ENCODE results near the gene ITPKB. TPM values are rescaled to one million over a fixed set of nuclear protein-coding genes. Genes with fewer than 3 reads are reported as not detected.

The ITPKB gene
- total RNA-seq, 1 donor from 2014 or later, result 34.9 TPM

DNA sequence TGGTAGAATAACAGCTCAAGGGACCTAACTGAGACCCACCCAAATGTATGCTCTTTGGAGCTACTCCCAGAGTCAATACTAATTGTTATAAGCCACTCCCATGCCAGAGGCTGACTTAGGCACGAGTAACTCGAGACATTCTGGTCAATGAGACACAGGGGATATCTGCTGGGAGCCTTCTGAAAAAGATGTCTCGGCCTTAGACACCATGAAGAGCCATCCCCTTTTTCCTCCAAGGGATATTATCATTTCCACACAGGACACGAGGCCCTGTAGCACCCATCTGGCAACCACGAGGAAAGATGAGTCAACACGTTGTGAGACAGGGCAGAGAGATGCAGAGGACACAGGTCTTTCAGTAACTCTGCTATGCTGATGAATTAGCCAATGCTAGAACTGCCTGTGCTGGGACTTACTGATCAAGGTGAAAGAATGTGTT, 30.7 kb downstream of the ITPKB start:
- DNase-seq (ENCODE audit: low spot score), result no peak

DNA sequence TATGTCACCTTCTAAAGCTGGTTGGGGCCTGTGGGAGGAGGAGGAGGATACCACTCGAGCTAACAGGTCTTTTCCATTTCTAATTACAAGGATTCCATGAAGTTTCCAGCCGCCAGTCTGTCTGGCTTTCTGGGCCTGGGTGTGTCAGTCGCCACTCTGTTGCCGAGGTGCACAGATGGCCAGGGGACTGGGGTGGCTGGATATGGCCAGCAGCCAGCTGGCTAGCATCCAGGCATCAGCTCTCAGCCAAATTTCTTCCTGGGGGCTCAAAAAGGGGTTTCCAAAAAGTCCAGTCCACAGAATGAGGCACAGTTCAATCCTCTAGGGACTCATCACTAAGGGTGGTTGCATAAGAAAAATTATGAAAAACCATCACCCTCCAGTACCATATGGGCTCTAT, 32.4 kb downstream of the ITPKB start:
- no peak for DNase-seq (ENCODE audit: low spot score)

DNA sequence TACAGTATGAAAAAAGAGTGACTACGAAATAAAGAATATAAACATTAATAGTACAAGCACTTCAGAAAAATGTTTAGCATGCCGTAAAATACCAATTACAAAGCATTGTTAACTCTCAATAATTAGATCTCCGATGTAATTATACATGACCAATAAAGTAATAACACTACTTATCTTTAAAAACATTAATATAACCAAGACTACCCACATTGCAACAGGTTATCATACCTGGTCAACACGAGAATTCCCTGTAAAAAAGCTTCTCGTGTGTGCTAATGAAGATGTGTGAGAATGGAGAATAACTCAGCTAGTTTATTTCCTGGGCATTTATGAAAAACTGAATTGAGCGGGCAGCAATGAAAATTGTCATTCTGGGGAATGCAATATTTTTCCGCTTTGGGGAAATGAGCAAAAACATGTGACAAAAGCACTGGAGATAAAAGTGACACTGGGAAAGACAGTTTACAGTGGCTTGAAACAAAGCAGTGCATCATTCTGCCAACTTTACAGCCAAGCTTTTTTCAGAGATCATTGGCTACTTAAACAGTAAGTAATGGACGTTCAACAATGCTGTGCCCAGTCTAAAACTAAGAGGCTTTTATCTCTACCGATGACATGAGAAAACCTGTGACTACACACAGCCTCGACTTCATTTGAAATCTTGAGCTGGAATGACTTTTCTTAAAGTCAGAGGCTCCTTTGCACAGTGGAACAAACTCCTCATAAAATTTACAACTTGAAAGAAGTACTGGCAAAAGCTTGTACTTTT, 34.7 kb downstream of the ITPKB start:
- no peak for DNase-seq (ENCODE audit: low spot score)

DNA sequence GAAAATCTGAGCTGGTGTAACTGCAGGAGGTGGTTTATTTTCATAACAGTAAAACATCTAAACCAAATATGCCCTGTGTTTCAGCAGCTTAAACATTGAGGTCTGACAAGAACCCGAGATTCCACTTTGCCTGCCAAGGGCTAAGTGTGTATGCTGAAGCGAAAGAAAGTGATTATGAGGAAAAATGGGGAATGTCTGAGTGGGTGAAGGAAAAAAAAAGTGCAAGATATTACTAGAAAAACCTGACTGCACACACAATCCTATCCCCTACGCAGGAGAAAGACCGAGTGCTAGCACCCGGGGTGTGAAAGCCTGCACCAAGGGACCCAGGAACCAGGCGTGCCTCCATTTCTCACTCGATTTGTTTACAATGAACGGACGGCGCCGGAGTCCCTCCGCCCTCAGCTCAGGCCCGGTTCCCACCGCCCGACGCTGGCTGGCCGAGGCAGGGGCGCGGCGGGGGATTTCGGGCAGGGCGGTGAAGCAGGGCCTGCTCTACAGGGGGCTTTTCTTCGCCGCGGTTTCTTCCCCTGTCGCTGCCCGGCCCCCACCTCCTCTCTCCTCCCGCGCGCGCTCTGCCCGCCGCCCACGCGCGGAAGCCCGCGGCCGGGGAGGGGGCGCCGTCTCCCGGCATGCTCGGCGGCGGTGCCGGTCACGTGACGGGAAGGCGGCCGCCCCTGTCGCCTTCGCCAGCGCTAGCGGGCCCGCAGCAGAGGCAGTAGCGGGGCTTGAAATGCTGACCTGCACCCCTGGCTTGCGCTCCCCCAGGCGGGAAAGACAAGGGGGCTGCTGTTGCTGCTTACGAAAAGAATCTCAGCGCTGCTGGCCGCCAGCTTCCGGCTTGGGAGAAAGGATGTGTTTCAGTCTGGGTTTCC, 35.9 kb downstream of the ITPKB start:
- peak; percentile 93 for DNase-seq (ENCODE audit: low spot score)

DNA sequence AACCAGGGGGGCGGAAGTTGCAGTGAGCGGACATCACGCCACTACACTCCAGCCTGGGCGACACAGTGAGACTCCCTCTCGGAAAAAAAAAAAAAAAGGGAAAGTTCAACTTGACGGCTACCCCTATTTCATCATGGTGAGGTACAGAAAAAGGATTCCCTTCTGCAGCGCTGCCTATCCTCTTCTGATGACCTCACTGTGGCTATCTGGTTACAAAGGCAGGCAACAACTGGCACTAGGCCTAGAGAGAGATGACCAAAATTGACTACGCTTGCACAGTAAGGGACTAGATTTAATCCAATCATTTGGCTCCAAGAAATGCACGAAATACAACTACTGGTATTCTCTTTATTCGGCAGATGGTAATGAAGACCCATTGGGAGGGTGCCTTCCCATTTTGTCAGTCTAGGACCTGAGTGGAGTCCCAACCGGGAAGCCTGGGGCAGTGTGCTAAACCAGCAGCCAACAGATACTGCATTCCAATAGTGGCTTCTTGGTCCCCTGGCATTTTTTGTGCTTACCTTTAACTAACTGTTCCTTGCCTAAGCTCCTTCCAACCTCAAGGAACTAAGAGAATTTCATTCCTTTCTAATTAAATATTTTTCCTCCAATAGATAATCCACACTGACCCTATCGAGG, 36.6 kb downstream of the ITPKB start:
- no peak for DNase-seq (ENCODE audit: low spot score)

DNA sequence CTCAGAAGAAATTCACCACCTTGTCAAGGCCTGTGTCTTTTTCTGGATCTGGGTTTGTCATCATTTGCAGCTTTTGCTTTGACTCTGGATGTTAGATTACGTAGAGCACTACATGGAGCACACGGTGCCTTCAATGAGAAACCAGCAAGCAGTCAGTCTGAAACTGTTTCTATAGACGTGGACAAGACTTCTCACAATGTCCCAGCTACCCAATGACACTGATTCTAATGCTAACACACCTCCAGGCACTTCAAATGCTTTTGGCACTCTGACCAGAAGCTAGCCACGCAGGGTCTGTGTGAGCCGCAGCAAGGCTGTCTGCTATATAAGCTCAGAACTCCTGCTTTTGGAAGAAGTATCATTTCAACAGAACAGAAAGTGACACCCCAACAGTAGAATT, 38.2 kb downstream of the ITPKB start:
- DNase-seq (ENCODE audit: low spot score), result no peak

DNA sequence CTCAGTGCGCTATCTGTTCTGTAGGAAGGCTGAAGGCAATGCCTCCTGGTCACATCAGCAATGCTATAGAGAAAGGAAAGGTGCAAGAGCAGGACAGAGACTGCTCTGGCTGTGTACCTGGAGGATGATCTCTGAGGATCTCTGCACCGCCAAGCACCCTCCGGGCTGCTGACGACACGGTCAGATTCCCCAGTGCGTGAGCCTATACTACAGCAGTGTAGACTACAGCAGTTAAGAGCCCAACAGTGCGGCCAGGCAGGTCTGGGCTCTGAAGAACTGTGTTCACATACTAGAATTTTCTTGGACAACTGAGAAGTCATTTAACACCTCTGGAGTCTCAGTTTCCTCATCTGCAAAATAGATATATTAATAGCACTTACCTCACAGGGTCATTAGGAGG, 39.9 kb downstream of the ITPKB start:
- DNase-seq (ENCODE audit: low spot score), result no peak

DNA sequence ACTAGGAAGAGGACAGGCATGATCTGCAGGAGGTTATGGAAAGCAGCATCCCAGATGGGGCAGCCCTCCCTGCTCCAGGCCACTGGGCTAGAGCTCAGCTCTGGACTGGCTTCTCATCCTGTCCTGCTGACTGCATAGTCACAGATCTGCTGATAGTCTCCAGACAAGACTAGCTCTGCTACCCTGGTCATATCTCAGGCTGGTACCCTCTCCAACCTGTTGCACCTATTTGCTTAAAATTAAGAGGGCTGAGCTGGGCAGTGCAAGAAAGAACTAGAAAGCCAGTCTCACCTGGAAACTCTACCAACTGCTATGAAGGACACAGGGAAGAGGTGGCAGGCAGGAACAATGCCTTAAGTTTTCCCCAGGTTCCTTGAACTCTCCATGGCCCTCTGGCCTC, 40.4 kb downstream of the ITPKB start:
- DNase-seq (ENCODE audit: low spot score), result no peak

DNA sequence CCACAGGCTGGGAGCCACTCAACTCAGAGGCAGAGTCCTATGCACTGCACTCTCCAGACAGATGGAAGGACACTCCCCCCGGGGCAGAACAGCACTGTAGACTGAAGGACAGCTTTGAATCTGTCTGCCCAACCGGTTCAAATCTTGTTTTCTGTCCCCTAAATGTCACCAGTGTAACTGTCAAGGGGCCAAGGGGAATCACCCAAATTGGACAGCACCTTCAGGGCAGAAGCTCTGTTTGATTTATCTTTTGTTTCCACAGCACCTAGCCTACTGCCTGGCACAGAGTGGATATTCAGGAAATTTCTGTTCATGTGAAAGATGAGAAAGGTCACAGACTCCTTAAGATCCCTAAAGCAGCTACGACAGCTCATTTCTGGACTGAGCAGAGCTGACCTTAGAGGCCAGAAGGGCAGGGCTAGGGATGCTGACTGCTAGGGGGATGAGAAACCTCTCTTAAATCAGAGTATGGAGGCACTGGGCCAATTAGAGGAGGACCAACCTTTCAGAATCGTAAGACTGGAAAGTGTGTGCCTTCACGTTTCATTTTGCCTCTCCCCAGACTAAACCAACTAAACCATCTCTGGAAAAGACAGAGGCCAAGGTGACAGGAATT, 41.0 kb downstream of the ITPKB start:
- DNase-seq (ENCODE audit: low spot score), result no peak

DNA sequence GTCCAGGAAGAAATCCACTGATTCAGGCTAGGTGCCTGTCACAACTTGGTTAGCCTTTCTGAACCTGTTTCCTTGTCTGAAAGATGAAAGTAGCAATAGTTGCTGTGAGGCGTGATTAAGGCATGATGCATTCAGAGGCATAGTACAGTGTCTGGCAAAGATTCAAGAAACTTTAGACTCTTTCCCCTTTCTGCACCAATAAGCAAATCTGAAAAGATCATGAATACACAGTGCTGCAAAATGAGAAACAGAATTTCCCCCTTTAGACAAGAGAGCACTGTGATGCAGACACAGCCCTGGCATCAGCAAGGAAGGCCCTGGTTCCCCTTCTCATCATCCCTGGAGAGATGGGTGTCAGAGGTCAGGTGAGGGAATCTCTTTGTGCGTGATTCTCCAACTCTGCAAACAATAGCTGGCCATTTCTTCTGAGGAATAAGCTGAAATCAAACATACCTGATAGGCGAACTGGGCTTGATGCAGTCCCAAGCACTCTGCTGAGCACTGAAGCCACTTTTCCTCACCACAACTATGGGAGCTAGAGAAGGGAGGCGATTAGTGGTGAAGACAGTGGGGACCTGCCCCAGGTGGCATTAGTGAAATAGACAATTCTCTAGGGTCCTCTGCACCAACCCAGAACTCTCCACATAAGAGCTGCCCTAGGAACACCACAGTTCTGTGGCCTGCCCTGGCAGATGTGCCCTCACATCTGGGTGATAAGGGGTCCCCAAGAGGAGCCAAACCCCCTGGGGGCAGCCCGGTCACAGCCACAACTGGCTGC, 41.7 kb downstream of the ITPKB start:
- no peak for DNase-seq (ENCODE audit: low spot score)

DNA sequence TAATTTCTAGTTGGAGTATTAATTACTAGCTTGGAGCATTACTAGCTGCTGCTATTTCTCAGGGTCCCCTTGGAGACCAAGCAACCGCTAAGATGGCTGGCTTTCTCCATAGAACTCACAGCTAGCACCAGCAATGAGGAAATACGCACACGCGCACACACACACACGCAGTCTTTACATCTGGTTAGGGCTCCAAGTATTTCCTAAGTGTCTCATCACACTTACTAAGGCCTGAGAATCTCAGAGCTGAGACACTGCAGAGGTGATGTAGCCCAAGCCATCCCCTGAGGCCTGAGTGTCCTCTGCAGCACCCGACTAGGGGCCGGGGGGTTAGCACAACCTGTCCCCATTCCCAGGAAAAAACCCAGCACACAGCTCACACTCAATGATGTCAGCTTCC, 42.5 kb downstream of the ITPKB start:
- DNase-seq (ENCODE audit: low spot score), result no peak

DNA sequence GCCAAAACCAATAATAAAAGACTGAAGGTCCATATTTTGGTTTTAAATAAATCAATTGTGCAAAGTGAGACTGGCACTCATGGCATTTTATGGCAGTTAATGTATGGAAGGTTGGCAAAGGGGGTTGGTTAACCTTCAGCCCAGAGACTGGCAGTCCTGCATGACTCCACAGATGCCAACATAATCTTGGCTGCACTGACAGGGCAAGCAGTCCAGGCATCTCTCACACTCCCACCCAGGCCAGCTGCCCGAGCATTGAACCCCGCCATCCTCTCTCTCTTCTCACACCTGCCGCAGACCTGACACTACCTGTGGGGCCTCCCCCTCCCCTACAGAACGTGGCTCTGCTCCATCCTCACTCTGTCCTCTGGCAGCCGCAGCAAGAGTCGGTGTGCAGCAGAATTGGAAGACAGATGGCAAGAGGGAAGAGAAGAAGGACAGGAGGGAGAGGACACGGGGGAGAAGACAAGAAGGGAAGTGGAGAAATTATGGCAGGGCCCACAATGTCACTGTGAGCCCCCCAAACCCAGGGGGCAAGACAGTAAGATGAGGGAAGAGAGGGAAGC, 43.7 kb downstream of the ITPKB start:
- DNase-seq (ENCODE audit: low spot score), result no peak

DNA sequence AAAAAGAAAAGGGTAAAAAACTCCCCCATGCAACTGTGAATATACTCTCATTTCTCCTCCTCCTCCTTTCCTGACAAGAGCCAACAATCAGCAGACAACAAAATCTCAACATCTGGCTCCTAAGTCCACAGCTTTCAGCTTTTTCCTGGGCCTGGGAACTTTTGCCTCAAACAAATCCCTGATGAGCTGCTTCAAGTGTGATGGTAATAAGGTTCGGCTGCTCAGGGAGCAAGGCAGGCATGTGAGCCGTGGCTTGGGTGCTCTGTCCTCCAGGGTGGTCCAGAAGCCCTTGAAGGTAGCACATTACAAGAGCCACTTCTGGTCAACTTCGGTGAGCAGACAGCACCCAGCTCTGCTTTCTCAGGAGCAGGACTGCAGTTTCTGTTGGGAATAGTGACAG, 46.3 kb downstream of the ITPKB start:
- DNase-seq (ENCODE audit: low spot score), result no peak

DNA sequence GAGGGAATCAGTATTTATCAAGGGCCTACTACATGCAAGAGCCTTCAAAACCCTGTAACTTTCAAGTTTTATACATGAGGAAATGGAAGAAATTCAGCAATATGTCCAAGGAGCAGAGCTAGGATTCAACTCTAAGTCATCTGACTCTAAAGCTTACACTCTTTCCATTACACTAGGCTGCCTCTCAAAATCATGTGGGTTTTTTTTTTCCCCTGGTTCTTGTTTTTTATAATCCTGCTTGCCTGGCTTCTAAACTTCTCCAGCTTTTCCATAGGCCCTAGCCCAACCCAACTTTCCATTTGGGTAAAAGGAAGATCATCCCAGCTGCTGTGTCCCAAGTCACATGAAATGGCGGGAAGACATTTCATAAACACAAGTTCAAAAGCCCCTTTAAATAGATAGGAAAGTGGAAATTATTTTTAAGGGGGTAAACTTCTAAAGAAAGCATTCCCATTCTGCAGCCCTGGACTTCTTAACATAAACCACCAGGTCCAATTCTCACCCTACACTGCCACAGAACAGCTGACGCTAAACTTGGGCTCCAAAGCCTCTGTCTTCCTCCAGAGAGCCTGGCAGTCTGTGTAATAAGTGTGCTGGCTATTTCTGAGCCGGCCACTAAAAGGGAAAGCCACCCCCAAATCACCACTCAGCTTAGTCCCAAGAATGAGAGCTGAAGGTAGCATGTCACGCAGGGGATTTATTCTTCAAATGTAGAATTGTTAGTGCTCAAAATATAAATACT, 46.9 kb downstream of the ITPKB start:
- DNase-seq (ENCODE audit: low spot score), result no peak

DNA sequence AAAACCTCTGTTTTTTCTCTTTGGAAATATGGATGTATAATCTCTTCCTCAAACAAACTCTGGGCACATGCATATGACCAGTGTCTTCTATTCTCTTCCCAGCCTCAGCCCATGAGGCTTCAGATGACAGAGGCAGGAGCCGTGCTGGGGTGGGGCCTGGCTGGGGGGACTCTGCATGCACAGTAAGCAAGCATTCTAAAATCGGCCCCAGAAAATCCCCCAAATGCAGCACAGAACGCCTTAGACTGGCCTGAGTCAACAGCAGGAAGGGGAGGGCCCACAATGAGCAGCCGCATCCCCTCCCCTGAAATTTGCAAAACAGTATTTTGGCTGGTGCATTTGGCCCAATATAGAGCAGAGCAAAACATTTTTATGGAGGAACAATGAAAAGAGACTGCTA, 47.8 kb downstream of the ITPKB start:
- no peak for DNase-seq (ENCODE audit: low spot score)

DNA sequence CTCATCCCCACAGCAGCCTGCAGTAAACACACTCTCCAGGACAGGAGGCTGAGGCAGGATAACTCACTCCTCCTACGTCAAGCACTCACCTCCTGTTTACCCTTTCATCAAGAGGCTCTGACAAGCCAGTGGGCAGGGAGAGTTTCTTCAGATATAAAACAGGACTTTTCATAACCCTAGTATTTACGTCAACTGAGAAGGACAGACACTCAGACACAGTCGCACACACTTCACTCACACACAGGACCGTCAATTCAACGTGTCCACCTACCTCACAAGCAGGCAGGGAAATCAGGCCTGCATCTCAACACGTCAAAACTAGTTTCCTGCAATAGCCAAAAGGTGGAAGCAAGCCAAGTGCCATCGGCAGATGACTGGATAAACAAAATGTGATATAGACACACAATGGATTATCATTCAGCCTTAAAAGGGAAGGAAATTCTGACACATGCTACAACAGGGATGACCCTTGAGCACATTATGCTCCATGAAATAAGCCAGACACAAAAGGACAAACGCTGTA, 48.6 kb downstream of the ITPKB start:
- no peak for DNase-seq (ENCODE audit: low spot score)

DNA sequence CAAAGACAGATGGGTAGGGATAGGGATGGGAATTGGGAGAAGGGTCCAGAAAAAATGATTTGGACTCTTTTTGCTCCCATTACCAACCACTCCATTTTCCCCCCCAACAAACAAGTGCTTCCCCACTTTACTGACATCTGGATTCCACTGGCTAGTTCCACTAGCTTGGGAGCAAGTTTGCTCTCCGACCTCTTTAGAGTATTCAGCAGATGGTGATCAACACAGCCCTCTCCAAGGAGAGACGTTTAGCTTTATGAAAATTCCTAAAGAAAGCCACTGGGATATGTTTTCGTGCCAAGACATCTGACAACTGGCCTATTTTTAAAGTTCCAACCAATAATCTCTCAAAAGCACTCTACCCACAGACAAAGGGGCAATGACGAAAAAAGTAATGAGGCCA, 50.3 kb downstream of the ITPKB start:
- DNase-seq (ENCODE audit: low spot score), result no peak

DNA sequence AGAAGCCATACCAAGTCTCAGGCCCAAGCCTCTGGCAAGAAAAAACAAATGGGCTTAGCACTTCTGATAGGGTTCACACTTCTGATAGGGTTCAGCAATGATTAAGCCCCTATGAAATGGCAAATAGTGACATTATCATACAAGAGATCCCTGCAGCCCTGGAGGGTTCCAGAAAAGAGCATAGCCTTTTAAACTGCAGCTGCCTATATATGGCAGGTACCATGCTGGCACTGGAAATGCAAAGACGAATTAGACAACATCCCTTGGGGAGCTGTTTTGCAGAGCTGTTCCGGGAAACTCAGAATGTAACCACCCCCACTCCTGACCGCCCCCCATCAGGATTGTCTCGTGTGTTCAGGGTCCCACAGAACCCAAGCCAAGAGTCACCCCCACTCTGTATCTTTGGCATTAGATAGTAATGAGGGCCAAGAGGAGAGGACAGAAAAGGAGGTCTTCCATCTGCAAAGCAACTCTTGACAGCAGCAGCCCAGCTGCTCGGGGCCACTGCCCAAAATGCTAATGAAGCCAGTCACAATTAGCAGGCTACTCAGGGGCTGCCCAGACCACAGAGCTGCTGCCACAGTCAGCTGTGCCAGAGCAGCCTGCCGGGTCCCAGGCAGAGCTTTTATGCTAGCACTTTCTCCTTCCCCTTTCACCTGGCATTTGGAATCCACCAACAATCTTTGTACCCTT, 50.9 kb downstream of the ITPKB start:
- DNase-seq (ENCODE audit: low spot score), result no peak

DNA sequence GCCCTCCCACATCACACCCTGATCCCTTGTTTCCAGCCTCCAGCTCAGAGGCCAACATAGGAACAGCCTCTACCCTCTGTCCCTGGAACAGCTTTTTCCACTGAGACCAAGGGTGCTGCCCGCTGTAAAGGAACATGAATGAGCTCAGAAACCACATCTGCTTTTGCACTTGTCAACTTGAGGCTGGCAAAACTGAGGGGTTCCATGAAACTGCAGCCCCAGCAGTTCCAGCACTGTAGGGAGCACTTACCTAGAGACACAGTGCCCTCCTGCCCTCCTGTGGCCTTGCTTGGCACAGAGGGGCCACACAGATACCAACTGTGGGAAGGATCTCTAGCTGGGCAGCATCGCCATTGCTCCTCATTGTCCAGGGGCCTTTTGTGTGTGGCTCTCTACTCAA, 51.7 kb downstream of the ITPKB start:
- DNase-seq (ENCODE audit: low spot score), result no peak

Measured in mesenteric fat pad (tissue), 1 donor.